Thyroid gland (tissue), 4 donors: Measurements from ENCODE around the gene ANO6. TPM values are rescaled to one million over a fixed set of nuclear protein-coding genes. Genes with fewer than 3 reads are reported as not detected.

Experiments
- DNase-seq, 2 donors: peaks; one replicate each; pipeline ENCODE4 v3.0.0-alpha.2; 2019
- H3K27ac ChIP-seq, 3 donors: fragments of 200-600 bp; sonication (generic); 1 replicate in 2 of 3; 2 replicates in 1 of 3; pipeline ENCODE4 v1.5.1; 2016 to 2019; ENCODE audit warnings: mild to moderate bottlenecking in 1 of 3, moderate library complexity in 1 of 3
- H3K27me3 ChIP-seq: fragments of 200-600 bp; sonication (generic); one replicate; pipeline ENCODE4 v1.5.1; 2019
- H3K36me3 ChIP-seq, 2 donors: fragments of 200-600 bp; sonication (generic); one replicate each; pipeline ENCODE4 v1.5.1; 2016 to 2019
- H3K4me1 ChIP-seq, 2 donors: fragments of 200-600 bp; sonication (generic); one replicate each; pipeline ENCODE4 v1.5.1; 2017 to 2019
- H3K4me3 ChIP-seq, 3 donors: fragments of 200-600 bp; sonication (generic); replicated peaks in 1 of 3; 1 replicate in 2 of 3; 2 replicates in 1 of 3; pipeline ENCODE4 v1.5.1; 2016; ENCODE audit warnings: mild to moderate bottlenecking in 1 of 3
- H3K9me3 ChIP-seq: fragments of 200-600 bp; sonication (generic); one replicate; pipeline ENCODE4 v1.5.1; 2017
- POLR2A ChIP-seq, 2 donors: fragments of 450-650 bp; IDR thresholded peaks; one replicate each; pipeline ENCODE4 v1.6.1; 2017; ENCODE audit warnings: antibody characterized with exemption in 2 of 2, mild to moderate bottlenecking in 2 of 2, moderate library complexity in 1 of 2
- WGBS, 2 donors: methylation state at CpG; one replicate each; pipeline ENCODE4 v1.1.5; 2017; 5-methylcytosine and 5-hydroxymethylcytosine counted together
- intact Hi-C: fragments of 100-400 bp; cut with DNase I; formaldehyde crosslinking; loops from one replicate; pipeline ENCODE4 v1.15.1; 2023
- total RNA-seq, 4 donors: library from RNA; depleted of rRNA; stranded (reverse); fragments of >200 nt; gene quantifications; one replicate each; pipeline ENCODE4 v1.2.3, GENCODE V29; 2016
- TF ChIP-seq, protein P1 (sequence below), 6 experiments: fragments of 200-600 bp in 3 of 6; fragments of 450-650 bp in 3 of 6; sonication (generic) in 3 of 6; IDR thresholded peaks; one replicate each; pipeline ENCODE4 v1.5.1; 2016 to 2019; ENCODE audit warnings: antibody characterized with exemption in 6 of 6, mild to moderate bottlenecking in 2 of 6, inconsistent platforms in 1 of 6, moderate library complexity in 1 of 6

The ANO6 gene
- total RNA-seq, 4 donors from 2014 or later = 37.3 to 61.1 (median 48.1) TPM

DNA sequence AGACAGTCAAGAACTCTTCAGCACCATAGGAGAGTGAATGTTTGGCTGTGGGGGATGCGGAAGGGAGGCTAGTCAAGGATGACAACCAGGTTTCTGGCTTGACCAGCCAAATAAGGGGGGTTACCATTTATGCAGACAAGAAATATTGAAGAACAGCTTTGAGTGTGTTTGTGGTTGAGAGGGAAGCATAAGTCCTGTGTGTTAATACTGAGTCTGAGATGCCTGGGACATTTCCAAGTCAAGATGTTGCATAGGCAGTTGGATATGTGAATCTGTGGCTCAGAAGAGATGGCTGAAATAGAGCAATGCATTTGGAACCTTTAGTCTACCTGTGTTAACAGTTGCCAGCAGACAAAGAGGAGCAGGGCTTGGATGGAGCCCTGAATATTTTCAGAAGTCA lies 66.1 kb downstream of the ANO6 start:
- no peaks in the 10 kb centered on the region for H3K27me3 ChIP-seq
- no peak for TF ChIP-seq POLR2A (IDR thresholded peaks at IDR 0.05)
- TF ChIP-seq, protein P1, sequence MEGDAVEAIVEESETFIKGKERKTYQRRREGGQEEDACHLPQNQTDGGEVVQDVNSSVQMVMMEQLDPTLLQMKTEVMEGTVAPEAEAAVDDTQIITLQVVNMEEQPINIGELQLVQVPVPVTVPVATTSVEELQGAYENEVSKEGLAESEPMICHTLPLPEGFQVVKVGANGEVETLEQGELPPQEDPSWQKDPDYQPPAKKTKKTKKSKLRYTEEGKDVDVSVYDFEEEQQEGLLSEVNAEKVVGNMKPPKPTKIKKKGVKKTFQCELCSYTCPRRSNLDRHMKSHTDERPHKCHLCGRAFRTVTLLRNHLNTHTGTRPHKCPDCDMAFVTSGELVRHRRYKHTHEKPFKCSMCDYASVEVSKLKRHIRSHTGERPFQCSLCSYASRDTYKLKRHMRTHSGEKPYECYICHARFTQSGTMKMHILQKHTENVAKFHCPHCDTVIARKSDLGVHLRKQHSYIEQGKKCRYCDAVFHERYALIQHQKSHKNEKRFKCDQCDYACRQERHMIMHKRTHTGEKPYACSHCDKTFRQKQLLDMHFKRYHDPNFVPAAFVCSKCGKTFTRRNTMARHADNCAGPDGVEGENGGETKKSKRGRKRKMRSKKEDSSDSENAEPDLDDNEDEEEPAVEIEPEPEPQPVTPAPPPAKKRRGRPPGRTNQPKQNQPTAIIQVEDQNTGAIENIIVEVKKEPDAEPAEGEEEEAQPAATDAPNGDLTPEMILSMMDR (IDR thresholded peaks at IDR 0.05) = no peak
- H3K9me3 ChIP-seq = no peaks in the 10 kb centered on the region
- peaks cover 0 to 8% of the 10 kb centered on the region in 2 donors for H3K4me1 ChIP-seq
- H3K27ac ChIP-seq = no peak overlapping the region
- no peaks in the 10 kb centered on the region for H3K36me3 ChIP-seq
- intact Hi-C loops = no loop called here
- H3K4me3 ChIP-seq = no peak overlapping the region
- DNase-seq = no peak
- WGBS, 2 donors = 100% methylated on average over 1 of the region's 1 CpG

DNA sequence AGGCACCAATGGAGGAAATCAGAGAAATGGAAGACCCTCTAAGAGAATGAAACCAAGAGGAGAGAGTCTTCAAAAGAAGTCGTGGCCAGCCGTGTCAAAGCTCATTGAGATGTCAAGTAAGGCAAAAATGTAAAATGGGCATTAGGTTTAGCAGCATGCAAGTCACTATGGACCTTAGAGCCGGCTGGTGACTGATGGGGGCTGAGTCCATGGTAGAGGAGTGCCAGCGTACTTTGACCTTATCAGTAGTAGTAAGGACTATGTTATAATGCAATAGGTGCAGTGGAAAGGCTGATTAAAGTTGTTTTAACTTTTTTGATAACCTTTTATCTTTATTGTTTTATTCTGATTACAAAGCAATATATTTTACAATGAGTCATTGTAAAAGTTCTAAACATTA lies 66.5 kb downstream of the ANO6 start:
- Histone ChIP-seq H3K4me1 (peaks cover 0 to 8% of the 10 kb centered on the region in 2 donors), H3K27me3 (no peaks in the 10 kb centered on the region), H3K4me3 (no peak overlapping the region), H3K27ac (no peak overlapping the region), H3K9me3 (no peaks in the 10 kb centered on the region), H3K36me3 (no peaks in the 10 kb centered on the region)
- intact Hi-C loops = no loop called here
- TF ChIP-seq, protein P1 (IDR thresholded peaks at IDR 0.05) = no peak
- TF ChIP-seq POLR2A (IDR thresholded peaks at IDR 0.05) = no peak
- 96 to 98% methylated on average over 4 of the region's 4 CpGs for WGBS, 2 donors
- no peak for DNase-seq

DNA sequence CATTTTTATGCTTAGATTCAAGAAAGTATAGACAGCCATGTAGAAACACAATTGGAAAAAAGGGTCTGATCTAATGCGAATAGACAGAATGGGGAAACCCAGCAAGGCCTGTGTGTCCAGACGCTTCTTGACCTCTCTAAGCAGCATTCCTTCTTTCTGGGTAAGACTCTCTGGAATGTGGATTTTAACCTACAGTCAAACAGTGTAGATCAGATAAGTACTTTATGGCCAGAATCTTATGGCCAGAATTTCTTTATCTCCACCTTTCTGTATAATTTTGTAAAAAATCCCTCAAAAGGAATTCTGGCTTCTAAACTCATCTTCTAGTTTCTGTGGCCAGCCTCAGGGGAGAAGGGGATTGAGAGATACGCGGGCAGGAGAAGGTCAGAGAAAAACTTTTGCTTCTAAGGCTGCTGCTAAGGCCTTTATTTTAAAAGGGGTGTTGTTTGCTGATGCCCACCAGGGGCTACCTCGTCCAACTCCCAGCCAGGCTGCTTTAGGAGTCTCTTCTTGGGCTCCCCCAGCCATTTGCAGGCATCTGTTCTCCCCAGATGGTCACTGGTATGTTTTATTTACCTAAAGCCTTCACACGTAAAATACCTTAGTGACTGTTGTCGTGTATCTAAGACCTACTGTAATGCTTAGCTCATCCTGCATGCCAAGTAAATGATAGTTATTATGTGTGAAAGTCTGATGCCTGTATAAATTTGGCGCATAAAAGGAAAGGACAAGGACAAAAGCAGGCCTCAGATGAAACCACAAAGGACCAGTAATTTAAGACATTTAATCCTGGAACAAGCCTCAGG lies 68.4 kb downstream of the ANO6 start:
- WGBS, 2 donors = 63 to 67% methylated on average over 8 of the region's 8 CpGs
- no peak for DNase-seq
- Histone ChIP-seq H3K36me3 (no peaks in the 10 kb centered on the region), H3K9me3 (no peaks in the 10 kb centered on the region), H3K4me3 (no peak overlapping the region), H3K4me1 (peaks cover 0 to 8% of the 10 kb centered on the region in 2 donors), H3K27me3 (no peaks in the 10 kb centered on the region), H3K27ac (no peak overlapping the region)
- intact Hi-C loops = no loop called here
- TF ChIP-seq, protein P1 (IDR thresholded peaks at IDR 0.05) = no peak
- no peak for TF ChIP-seq POLR2A (IDR thresholded peaks at IDR 0.05)

DNA sequence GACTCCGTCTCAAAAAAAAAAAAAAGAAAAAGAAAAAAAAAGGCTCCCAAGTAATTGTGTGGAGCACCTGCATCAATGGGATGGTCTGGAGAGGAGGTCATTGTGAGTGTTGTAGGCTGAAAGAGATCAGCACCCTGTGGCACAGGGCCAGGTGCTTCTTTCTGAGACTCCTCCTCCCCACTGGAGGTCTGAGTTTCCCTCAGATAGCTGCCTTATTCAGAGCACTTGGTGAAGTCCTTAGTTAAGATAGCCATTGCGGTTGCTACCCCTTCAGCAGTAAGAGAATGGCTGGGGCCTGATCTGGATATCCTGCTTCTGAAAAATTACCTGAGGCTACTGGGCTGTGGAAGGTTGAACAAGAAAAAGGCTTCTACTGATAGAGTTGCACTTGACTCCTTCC lies 69.8 kb downstream of the ANO6 start:
- TF ChIP-seq POLR2A (IDR thresholded peaks at IDR 0.05) = no peak
- TF ChIP-seq, protein P1 (IDR thresholded peaks at IDR 0.05) = no peak
- Histone ChIP-seq H3K36me3 (no peaks in the 10 kb centered on the region), H3K4me1 (peaks cover 0 to 4% of the 10 kb centered on the region in 2 donors), H3K27me3 (no peaks in the 10 kb centered on the region), H3K9me3 (no peaks in the 10 kb centered on the region), H3K4me3 (no peak overlapping the region), H3K27ac (no peak overlapping the region)
- 93 to 94% methylated on average over 2 of the region's 2 CpGs for WGBS, 2 donors
- intact Hi-C loops = no loop called here
- DNase-seq = no peak

DNA sequence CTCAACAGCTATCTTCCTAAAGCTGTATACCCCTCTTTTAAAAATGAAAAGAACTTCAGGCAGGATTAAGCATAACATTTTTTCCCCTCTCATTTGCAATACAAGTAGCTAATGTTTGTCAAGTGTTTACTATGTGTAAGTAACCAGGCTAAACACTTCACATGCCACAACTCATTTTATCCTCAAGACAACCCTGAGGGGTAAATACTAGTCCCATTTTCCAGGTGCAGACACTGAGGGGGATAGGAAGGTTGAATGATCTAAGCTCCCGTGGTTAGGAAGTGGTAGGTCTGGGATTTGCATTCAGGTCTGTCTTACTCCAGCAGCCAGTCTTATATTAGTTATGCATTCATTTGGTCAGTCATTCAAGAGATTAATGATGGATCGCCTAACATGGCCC lies 70.7 kb downstream of the ANO6 start:
- Histone ChIP-seq H3K27ac (no peak overlapping the region), H3K4me3 (no peak overlapping the region), H3K36me3 (no peaks in the 10 kb centered on the region), H3K27me3 (no peaks in the 10 kb centered on the region), H3K4me1 (peaks cover 0 to 4% of the 10 kb centered on the region in 2 donors), H3K9me3 (no peaks in the 10 kb centered on the region)
- WGBS, 2 donors = 96 to 100% methylated on average over 2 of the region's 2 CpGs
- no peak for DNase-seq
- intact Hi-C loops = no loop called here
- TF ChIP-seq POLR2A (IDR thresholded peaks at IDR 0.05) = no peak
- TF ChIP-seq, protein P1 (IDR thresholded peaks at IDR 0.05) = no peak
